ENCODE measurements around the gene CDK6.

CDK6 gene

DNA sequence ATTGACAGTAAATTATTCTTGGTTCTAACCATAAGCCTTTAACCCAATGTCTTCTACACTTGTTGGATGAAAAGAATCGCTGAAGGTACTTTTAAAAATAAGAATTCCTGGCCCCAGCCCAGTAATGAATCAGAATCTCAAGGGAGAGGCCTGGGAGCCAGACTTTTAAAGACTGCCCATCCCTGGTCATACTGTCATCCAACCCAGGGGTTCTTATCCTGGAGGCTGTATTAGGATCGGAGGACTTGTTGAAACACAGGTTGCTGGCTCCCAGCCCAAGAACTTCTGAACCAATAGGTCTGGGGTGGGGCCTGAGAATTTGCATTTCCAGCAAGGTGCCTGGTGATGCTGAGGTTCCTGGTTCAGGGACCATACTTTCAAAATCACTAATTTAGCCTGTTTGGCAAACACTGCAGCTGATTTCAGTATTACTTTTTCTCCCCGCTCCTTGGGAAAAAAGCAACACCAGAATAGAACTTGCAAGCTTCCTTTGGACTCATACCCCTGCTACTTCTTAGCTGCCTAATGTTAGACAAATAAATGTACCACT, 166.7 kb downstream of the CDK6 start:
- DNase-seq, result no peak

DNA sequence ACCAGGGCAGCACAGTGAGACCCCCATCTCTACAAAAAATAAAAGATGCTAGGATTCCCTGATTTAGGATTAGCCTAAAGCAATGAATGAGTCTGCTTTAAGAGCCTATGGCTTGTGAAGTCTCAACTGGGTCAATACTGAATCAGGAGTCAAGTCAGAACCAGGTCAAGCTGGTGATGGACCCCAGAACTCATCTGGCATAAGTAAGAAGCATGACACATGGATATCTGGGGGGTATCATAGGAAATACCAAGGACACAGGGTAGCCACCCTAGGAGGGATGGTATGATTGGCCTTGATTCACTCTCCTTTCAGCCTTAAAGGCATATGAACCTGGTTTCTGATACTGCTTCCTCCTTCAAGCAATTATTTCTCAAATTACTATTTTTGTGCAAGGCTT, 167.8 kb downstream of the CDK6 start:
- DNase-seq, result no peak

DNA sequence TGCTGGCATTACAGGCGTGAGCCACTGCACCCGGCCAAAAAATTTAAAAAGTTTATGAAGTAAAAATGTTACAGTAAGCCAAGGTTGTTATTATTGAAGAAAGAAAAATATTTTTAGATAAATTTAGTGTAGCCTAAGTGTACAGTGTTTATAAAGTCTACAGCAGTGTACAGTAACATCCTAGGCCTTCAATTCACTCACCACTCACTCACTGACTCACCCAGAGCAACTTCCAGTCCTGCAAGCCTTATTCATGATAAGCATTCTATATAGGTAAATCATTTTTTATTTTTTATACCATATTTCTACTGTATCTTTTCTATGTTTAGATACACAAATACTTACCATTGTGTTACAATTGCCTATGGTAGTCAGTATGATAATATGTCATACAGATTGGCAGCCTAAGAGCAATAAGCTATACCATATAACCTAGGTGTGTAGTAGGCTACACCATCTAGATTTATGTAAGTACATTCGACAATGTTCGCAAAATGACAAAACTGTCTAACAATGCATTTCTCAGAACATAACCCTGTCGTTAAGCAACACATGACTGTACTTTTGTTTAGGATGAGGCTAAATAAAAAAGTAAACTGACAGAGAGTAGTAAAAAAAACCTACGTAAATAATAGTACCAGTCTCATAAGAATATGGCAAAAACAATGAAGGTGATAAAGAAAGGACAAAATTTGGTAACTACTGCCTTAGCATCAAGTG, 168.4 kb downstream of the CDK6 start:
- no peak for DNase-seq

DNA sequence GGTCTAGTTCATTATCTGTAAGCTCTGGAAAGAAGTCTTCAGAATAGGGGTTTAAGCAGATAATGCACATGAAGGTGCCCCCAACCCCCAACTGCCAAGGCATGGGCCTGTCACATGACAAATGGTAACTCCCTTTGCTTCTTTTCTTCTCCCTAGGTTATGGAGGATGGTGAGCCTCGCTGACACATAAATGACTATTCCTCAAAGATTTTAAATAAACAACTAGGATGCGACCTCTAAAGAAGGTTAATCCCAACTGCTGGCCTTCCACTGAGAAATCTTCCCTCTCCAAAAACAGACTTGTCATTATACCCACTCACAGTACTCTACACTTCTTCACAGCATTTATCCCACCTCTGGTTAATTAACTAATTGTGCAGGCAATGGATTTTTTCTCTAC, 170.4 kb downstream of the CDK6 start:
- DNase-seq, result no peak

GRCh38 chr7:92661651-92662050, 174.7 kb downstream of the CDK6 start:
- DNase-seq, result no peak

GRCh38 chr7:92658671-92659070, 177.7 kb downstream of the CDK6 start:
- no peak for DNase-seq

DNA sequence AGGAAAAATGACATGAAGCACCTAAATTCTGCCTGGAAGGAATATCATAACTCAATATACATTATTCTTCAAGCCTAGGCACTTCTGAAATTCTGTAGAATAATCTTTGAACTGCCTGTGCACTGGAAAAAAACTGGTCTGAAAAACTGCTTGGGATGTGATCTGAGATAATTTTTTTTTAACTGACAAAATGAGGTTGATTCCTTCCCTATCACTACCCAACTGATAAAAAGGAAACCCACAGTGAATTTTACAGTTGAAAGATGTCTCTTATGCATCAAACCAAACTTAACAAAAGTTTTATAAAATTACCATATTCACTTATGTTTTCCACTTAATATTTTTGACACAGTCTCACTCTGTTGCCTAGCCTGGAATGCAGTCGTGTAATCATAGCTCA, 179.0 kb downstream of the CDK6 start:
- DNase-seq, result no peak

- DNase-seq, result no peak
These were observed 180.3 kb downstream of the CDK6 start for GRCh38 chr7:92656121-92656520.

- DNase-seq, result no peak
These were observed 181.0 kb downstream of the CDK6 start for GRCh38 chr7:92655346-92655884.

- no peak for DNase-seq
These were observed 183.2 kb downstream of the CDK6 start for GRCh38 chr7:92653136-92653535.

GRCh38 chr7:92652536-92652935, 183.8 kb downstream of the CDK6 start:
- DNase-seq, result no peak

- DNase-seq, result no peak
These were observed 186.0 kb downstream of the CDK6 start for GRCh38 chr7:92650391-92650790.

GRCh38 chr7:92648067-92648466, 188.3 kb downstream of the CDK6 start:
- DNase-seq, result no peak

DNA sequence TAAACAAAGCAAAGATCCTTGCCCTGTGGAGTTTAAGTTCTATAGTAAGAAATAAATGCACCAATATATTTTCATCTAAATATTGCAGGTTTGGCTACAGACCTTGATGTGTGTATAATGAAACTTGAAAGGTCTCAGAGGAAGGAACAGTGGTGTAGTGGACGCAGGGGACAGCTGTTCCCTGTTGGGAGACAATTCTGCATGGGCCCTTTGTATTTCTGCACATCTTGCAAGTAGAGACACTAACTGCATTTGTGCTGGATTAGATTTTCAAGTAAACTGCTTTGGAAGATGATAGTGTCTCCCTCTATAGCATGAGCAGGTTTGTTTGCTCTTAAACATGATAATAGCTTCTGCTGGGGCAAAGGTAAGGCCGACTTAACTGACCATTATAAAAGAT, 188.7 kb downstream of the CDK6 start:
- DNase-seq, result no peak

DNA sequence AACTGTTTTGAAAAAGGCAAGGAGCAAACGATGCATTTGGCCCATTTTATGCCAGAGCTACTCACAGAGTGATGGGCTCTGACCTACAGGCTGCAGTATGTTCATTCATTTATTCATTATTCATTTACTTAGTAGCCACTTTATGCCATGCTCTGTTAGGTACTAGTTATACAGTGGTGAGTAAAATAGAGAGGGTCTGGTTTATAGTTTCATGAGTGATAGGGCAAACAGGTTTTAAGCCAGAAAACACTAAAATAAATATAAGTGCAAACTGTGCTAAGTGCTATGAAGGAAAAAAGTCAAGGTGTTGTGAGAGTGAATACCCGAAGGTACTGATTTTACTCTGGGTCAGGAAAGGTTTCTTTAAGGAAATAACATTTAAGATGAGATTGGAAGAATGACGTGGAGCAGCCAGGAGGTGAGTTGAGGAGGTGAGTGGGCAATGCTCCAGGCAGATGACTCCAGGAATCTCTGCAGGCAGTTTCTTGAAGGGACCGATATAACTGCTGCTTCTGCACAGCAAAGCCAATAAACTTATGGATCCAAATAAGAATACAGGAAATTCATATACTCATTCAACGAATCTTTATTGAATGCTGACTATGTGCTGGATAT, 189.3 kb downstream of the CDK6 start:
- no peak for DNase-seq

- DNase-seq, result no peak
These were observed 191.0 kb downstream of the CDK6 start for GRCh38 chr7:92645114-92646061.

DNA sequence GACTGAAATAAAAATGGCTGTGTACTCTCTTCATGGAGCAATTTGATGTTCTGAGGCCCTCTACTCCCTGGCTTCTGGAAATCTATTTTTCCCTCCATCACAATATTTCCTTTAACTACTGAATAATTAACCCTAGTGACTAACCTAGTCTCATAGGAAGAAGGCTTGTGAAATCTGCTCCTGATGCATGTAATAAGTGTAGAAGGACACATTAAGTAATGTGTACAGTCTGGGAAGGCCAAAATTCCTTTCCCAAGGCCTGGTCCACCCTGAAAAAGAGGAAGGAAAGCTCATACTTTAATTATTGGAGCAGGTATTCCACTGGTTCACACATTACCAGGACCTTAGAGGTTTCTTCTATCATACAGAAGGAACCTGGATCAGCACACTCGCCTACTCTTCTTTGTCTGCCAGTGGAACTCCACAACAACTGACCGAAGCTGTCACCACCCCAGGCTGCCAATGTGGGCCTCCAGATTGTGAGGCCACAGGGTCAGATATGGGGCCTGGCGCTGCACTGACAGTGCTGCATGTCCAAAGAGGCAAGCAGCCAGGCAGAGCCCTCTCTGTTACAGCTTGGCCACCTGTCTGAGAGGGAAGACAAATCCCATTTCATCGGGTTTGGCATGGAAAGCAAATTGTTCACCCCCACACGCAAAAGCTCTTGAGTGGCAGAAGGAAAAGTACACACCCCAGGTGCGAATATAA, 191.8 kb downstream of the CDK6 start:
- no peak for DNase-seq

DNA sequence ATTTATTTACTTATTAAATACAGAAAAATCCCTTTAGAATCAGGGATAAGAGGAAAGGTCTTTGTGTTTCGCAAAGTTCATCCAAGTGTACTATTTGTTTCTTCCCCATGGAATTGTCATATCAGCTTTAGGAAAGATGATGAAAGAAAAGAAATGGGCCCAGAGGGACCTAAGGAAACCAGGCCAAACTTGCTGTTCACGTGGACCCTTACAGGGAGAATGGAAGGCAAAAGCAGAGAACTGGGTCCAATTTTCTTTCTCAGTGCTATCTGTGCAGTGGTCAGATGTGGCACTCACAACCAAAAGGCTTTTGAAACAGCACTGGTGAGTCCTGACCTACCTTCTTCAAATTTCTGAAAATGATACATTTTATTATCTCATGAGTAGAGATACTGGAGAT, 192.6 kb downstream of the CDK6 start:
- DNase-seq, result no peak

DNA sequence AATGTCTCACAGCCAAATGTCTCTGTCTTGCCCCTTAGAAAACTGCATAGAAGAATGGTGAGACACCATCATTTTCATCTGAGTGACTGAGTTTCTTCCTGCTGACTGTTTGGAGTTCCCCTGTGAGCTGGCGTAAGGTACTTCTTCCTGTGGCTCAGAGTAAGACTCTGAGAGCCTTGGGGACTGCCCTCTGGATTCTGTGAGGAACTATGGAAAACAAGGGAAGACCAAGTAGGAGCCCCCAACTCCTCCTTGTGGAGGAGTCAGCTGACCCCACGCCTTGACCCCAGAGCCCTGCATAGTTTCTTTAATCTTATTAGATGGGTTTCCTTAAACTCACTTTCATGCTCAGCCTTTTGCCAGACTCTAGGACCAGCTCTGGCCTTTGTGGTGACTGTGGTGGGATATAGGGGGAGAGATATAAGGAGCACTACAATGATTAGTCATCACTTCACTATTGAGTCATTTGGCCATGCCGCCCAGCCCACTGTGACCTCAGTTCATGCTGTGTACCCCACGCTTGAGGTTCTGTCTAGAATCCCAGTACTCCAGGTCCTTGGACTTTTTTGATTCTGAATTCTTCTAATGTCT, 194.4 kb downstream of the CDK6 start:
- peak; percentile 30 to 54 for DNase-seq

- DNase-seq, result no peak
These were observed 196.4 kb downstream of the CDK6 start for GRCh38 chr7:92639966-92640365.

- peak in 1 of 2 donors; percentile 34 for DNase-seq
These were observed 197.0 kb downstream of the CDK6 start for GRCh38 chr7:92639213-92639896.
